Testis (tissue), 3 donors: ENCODE measurements around the gene RPS10. TPM values are rescaled to one million over a fixed set of nuclear protein-coding genes. Genes with fewer than 3 reads are reported as not detected.
"Not testable (repeated sequence)": the region's sequence is repeated elsewhere in the genome, so short reads cannot be mapped to it uniquely, and the experiment has no call there.

Source experiments
- DNase-seq: peaks from one replicate; pipeline ENCODE4 v3.0.0-alpha.2; 2019
- H3K27ac ChIP-seq, 2 donors: fragments of 200-600 bp; sonication (generic); one replicate each; pipeline ENCODE4 v1.5.1; 2019
- H3K27me3 ChIP-seq: fragments of 200-600 bp; sonication (generic); one replicate; pipeline ENCODE4 v1.5.1; 2019
- H3K36me3 ChIP-seq: fragments of 200-600 bp; sonication (generic); one replicate; pipeline ENCODE4 v1.5.1; 2017; ENCODE audit warnings: low read depth; ENCODE audit errors: missing control alignments
- H3K4me1 ChIP-seq: fragments of 200-600 bp; sonication (generic); one replicate; pipeline ENCODE4 v1.5.1; 2019
- H3K4me3 ChIP-seq, 2 donors: fragments of 200-600 bp; sonication (generic); one replicate each; pipeline ENCODE4 v1.5.1; 2017 to 2019
- H3K9me3 ChIP-seq: fragments of 200-600 bp; sonication (generic); one replicate; pipeline ENCODE4 v1.5.1; 2017
- CTCF ChIP-seq, 3 experiments: fragments of 450-650 bp in 2 of 3; fragments of 200-600 bp in 1 of 3; sonication (generic) in 1 of 3; IDR thresholded peaks; one replicate each; pipeline ENCODE4 v1.5.1; 2016 to 2019; ENCODE audit warnings: antibody characterized with exemption in 3 of 3, mild to moderate bottlenecking in 2 of 3, moderate library complexity in 1 of 3
- POLR2A ChIP-seq: fragments of 450-650 bp; IDR thresholded peaks from one replicate; pipeline ENCODE4 v1.6.1; 2017; ENCODE audit warnings: antibody characterized with exemption, mild to moderate bottlenecking, moderate library complexity
- WGBS, 2 donors: methylation state at CpG; one replicate each; pipeline ENCODE4 v1.1.5; 2018; 5-methylcytosine and 5-hydroxymethylcytosine counted together
- intact Hi-C: fragments of 100-400 bp; cut with DNase I; formaldehyde crosslinking; loops from one replicate; pipeline ENCODE4 v1.15.1; 2023; ENCODE audit warnings: low total_unique reads
- polyA plus RNA-seq: library from polyadenylated mRNA; stranded (reverse); fragments of 350-450 nt; fragmentation: Illumina TruSeq; extraction: RNeasy Lipid Tissue Mini Kit (QIAGEN cat#74804); gene quantifications from one replicate; pipeline ENCODE4 v1.2.3, GENCODE V29; 2014; ENCODE audit warnings: low read depth, low replicate concordance; ENCODE audit not compliant: insufficient read depth
- total RNA-seq, 2 donors: library from RNA; depleted of rRNA; stranded (reverse); fragments of >200 nt; gene quantifications; one replicate each; pipeline ENCODE4 v1.2.3, GENCODE V29; 2016

RPS10 gene
- total and polyA plus RNA-seq, 3 donors from 2014 or later: 926 to 1,691 (median 1,309) TPM

- TF ChIP-seq CTCF (IDR thresholded peaks at IDR 0.05): no peak
- no peak for TF ChIP-seq POLR2A
- no peak for DNase-seq
- intact Hi-C loops: no loop called here
- Histone ChIP-seq H3K4me3 (no peak overlapping the region), H3K9me3 (no peaks in the 10 kb centered on the region), H3K4me1 (no peaks in the 10 kb centered on the region), H3K36me3 (no peaks in the 10 kb centered on the region), H3K27ac (no peak overlapping the region), H3K27me3 (no peaks in the 10 kb centered on the region)
- WGBS, 2 donors: 58 to 63% methylated on average over 4 of the region's 4 CpGs
Observed at GRCh38 chr6:34374508-34374907, 51.4 kb downstream of the RPS10 start.

- H3K27ac ChIP-seq: no peak overlapping the region
- 45 to 54% methylated on average over 3 of the region's 3 CpGs for WGBS, 2 donors
- H3K36me3 ChIP-seq: no peaks in the 10 kb centered on the region
- H3K4me3 ChIP-seq: no peak overlapping the region
- no peaks in the 10 kb centered on the region for H3K4me1 ChIP-seq
- H3K9me3 ChIP-seq: no peaks in the 10 kb centered on the region
- intact Hi-C loops: no loop called here
- TF ChIP-seq POLR2A (no peak), CTCF (IDR thresholded peaks at IDR 0.05) (no peak)
- H3K27me3 ChIP-seq: no peaks in the 10 kb centered on the region
- DNase-seq: no peak
Observed at GRCh38 chr6:34374069-34374468, 51.8 kb downstream of the RPS10 start.

GRCh38 chr6:34373511-34373910 is 52.4 kb downstream of the RPS10 start:
- H3K36me3 ChIP-seq: no peaks in the 10 kb centered on the region
- no peaks in the 10 kb centered on the region for H3K4me1 ChIP-seq
- TF ChIP-seq POLR2A (no peak), CTCF (IDR thresholded peaks at IDR 0.05) (no peak)
- no peak overlapping the region for H3K4me3 ChIP-seq
- no peak for DNase-seq
- no peaks in the 10 kb centered on the region for H3K9me3 ChIP-seq
- H3K27ac ChIP-seq: no peak overlapping the region
- intact Hi-C loops: no loop called here
- no peaks in the 10 kb centered on the region for H3K27me3 ChIP-seq
- WGBS, 2 donors: 89% methylated on average over 5 of the region's 5 CpGs

- H3K4me1 ChIP-seq, H3K36me3 ChIP-seq, intact Hi-C loops, H3K4me3 ChIP-seq, H3K27me3 ChIP-seq, H3K27ac ChIP-seq, H3K9me3 ChIP-seq, DNase-seq: not testable (repeated sequence)
- WGBS, 2 donors: 90 to 96% methylated on average over 5 of the region's 5 CpGs
Observed at GRCh38 chr6:34371865-34372264, 54.0 kb downstream of the RPS10 start.

- Histone ChIP-seq H3K4me1 (no peaks in the 10 kb centered on the region), H3K9me3 (no peaks in the 10 kb centered on the region), H3K36me3 (no peaks in the 10 kb centered on the region), H3K4me3 (no peak overlapping the region), H3K27me3 (no peaks in the 10 kb centered on the region), H3K27ac (no peak overlapping the region)
- intact Hi-C loops: no loop called here
- 82 to 85% methylated on average over 5 of the region's 5 CpGs for WGBS, 2 donors
- DNase-seq: no peak
- TF ChIP-seq CTCF (IDR thresholded peaks at IDR 0.05): no peak
- TF ChIP-seq POLR2A: no peak
Observed at GRCh38 chr6:34370361-34370760, 55.5 kb downstream of the RPS10 start.
